D721Med (cell line): ENCODE data around the gene TRIM62.
"Not testable (repeated sequence)": the region's sequence is repeated elsewhere in the genome, so short reads cannot be mapped to it uniquely, and the experiment has no call there.

ENCODE experiments used
- DNase-seq: peaks from one replicate; pipeline ENCODE4 v3.0.0; 2011; ENCODE audit warnings: low spot score; ENCODE audit not compliant: insufficient read length
- FAIRE-seq: peaks from 2 replicates; lab custom pipeline; 2011; peaks lifted over from hg19 to GRCh38; lab: Jason Lieb, UNC
- CTCF ChIP-seq: IDR thresholded peaks from 2 replicates; pipeline ENCODE4 v1.5.1; 2012; ENCODE audit warnings: mild to moderate bottlenecking, control low read depth; ENCODE audit not compliant: insufficient read depth; ENCODE audit errors: missing control alignments

Gene TRIM62

GRCh38 chr1:33119532-33120217 is 62.2 kb downstream of the TRIM62 start:
- FAIRE-seq (no peak), DNase-seq (no peak)
- TF ChIP-seq CTCF: no peak

GRCh38 chr1:33119050-33119449 is 62.8 kb downstream of the TRIM62 start:
- TF ChIP-seq CTCF: no peak
- DNase-seq (no peak), FAIRE-seq (no peak)

GRCh38 chr1:33118274-33118673 is 63.6 kb downstream of the TRIM62 start:
- FAIRE-seq (no peak), DNase-seq (no peak)
- no peak for TF ChIP-seq CTCF

- TF ChIP-seq CTCF: no peak
- no peak for FAIRE-seq
- no peak for DNase-seq
These were observed 64.3 kb downstream of the TRIM62 start for GRCh38 chr1:33117440-33118085.

- DNase-seq: no peak
- FAIRE-seq: peak; percentile 46
- TF ChIP-seq CTCF: peak; percentile 55
These were observed 69.9 kb downstream of the TRIM62 start for GRCh38 chr1:33111965-33112364.

GRCh38 chr1:33110477-33110876 is 71.4 kb downstream of the TRIM62 start:
- DNase-seq: no peak
- no peak for FAIRE-seq
- TF ChIP-seq CTCF: no peak

- FAIRE-seq, DNase-seq: not testable (repeated sequence)
These were observed 81.8 kb downstream of the TRIM62 start for GRCh38 chr1:33100119-33100415.
